GM18508 (cell line): Measurements from ENCODE around the gene TNS3.

ENCODE experiments used
- ATAC-seq: cut with Tn5 transposase; IDR thresholded peaks from one replicate; pipeline ENCODE4 v1.9.1; 2021; ENCODE audit warnings: moderate number of reproducible peaks; ENCODE audit not compliant: insufficient read depth, unreplicated experiment

TNS3 gene

DNA sequence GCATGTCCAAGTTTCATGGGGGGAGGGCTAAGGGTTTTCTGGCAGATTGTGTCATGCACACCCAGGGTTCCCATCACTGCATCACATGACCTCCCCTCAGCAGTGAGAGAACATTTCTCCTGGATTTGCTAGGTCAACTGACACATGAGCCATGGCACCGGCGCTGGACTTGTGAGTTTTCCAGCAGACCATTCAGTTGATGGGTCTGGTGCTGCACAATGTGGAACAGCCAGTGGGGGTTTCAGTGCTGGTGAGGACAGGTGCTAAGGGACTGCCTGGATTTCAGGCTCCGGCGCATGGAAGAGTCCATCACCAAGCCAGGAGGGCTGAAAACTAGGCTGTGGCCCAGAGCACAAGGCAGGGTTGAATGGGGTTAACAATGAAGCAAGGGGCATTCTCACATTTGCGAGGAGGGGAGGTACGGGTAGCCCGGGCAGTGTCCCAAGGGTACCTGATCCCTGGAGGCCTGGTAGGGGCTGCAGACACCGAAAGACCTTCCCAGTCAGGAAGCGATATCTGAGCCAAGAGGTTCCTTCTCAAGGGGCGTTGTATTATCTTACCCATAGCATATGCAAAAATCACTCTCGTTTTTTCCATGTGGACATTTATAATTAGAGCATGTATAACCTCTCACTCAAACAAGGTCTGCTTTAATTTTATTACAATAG is 203.0 kb downstream of the TNS3 start:
- no peak for ATAC-seq

DNA sequence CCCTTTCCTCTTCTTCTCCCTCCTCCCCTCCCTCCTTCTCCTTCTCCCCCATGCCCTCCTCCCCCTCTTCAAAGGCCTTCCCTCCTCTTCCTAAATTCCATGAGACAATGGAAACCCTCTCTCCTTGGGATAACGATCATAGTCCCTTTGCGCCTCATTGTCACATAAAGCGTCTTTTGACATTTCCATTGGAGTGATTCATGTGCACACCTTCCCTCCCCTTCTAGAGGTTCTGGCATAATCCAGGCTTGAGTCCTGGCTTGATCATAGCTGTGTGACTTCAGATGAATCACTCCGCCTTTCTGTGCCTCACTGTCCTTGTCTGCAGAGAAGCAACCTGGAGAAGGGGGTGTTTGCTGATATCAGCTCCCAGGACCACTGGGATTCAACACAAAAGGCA is 204.2 kb downstream of the TNS3 start:
- ATAC-seq, result no peak

DNA sequence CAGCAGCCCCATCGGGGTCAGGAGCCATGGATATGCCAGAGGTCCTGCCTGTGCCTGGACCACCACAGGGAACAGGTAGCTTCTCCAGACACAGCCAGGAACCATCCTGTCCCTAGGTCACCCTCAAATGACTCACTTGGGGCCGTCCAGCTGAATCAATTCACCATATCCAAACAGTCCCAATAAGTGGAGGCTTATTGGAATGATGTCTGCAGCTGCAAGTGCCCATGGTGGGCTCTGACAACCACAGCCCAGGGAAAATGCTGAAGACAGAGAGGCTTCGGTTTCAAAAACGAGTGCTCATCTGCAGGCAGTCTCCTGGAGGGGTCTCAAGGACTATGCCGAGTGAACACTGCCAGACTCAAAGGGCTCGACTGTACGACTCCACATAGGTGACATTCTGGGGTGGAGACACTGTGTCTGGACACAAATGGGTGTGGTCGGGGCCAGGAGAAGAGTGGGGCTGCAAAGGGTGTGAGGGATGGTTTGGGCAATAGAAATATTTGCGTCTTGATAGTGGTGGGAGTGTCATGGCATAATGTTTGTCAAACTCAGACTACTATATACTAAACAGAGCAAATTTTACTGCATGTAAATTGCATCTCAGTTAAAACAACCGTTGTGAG is 204.8 kb downstream of the TNS3 start:
- no peak for ATAC-seq

DNA sequence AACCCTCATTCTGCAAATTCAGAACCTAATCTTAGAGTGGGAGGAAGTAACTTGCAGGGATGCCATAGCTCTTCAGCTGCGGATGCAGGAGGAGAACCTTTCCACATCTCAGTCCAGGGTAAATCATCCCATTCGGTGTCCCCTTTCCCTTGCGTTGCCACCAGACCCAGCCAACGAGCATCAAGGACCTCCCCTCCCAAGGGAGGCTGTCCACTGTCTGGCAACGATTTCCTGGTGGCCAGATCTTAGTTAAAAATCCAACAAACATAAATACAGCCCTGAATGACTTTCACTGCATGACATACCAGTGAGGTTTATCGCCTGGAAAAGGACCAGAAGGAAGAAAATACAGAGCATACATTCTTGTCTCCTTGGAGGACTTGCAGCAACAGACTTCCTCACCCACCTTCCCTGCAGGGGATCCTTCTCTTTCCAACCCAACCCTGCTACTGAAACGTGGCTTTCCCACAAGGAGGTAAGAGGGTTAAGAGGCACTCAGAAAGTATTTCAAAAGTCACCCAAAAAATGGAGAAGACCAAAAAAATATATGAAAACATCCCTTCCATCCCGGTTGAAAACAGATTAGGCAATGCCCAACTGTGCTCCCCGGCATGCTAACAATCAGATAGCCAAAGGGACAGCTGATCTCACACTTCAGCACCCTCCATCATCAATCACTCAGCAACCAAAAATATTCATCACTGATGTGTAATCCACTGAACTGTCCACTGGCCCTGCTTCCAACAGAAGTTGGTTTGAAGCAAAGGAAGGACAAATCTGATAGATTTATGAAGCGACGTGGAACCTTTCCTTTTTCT is 206.6 kb downstream of the TNS3 start:
- ATAC-seq, result no peak

DNA sequence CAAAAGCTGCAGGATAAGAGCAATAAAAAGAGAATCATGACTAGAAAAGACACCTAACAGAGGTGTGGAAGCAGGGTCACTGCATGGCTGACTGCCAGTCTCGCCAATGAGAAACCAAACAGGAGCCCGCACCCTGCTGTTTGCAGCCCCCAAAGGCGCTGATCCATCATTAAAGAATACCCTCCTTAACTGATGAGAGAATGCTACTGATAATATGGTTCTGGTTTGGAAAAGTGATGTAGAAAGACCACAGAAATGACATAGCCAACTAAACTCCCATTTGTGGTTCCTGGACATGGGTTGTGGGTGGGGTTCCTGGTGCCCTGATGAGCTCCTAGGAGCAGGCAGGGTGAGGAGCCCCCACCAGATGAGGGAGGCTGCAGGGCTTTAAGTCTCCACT is 207.4 kb downstream of the TNS3 start:
- ATAC-seq, result no peak

DNA sequence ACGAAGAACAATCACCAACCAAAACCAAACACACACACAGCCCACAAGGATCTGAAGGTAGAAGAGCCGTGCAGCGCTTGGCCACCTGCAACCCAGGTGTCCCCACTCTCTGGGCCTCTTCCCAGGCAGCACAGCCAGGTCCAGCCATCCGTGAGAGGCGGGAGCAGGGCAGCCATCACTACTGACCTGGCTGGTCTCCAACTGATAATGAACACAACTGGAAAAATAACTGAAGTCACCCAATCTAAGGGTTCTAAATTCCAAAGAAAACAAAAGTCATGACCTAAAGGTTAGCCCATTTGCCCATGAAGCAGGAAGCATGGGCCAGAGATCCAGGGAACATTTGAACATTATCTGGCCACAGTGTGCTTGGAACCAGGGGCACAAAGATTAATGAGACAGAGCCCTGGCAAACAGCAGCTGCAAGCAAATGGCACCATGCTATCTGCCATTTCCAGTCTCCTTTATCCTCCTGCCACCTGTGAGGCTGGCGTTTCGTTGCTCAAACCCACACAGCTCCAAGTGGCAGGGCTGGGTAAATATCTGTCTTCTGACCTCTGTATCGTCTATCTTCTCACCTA is 207.9 kb downstream of the TNS3 start:
- no peak for ATAC-seq

DNA sequence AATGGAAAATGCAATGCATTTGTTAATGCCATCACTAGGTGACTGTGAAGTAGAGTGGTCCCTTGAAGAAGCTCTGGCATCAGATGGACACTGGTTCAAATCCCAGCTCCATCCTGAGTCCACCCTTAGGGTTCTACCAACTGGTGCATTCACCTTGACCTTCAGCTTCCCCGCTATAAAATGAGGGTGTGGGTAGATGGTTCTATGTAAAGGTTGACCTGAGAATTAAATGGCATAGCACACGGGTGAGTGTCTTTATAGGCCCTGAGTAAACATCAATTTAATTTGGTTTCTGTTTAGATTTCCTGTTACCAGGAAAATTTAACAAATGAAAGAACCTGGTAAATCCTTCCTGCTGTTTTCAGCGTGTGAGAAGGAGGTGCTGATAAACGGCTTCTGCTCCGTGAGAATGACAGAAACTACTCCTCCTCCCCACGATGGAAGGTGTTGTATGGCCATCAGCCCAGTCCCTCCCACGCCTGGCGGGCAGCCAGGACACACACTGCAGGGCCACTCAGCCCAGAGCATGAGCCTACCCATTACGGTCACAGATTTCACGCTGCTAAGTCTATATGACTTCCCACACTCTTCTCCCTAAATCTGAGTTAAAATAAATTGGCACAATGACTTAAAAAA is 210.1 kb downstream of the TNS3 start:
- ATAC-seq, result no peak

DNA sequence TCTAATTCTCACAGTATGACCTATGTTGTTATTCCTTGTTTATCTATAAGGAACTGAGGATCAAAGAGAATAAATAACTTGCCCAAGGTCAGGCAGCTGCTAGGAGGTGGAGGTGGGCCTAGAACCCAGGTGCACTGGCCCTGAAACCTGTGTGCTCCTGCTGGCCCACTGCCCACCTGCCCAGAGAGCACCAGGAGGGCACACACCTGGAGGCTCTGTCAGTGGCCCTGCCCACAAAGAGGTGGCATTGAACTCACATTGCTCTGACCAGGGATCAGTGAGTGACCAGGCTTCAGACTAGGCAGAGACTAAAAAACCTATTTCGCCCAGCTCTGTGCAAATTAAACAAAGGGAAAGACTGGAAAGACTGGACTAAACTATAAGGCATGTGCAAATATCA is 210.6 kb downstream of the TNS3 start:
- no peak for ATAC-seq

DNA sequence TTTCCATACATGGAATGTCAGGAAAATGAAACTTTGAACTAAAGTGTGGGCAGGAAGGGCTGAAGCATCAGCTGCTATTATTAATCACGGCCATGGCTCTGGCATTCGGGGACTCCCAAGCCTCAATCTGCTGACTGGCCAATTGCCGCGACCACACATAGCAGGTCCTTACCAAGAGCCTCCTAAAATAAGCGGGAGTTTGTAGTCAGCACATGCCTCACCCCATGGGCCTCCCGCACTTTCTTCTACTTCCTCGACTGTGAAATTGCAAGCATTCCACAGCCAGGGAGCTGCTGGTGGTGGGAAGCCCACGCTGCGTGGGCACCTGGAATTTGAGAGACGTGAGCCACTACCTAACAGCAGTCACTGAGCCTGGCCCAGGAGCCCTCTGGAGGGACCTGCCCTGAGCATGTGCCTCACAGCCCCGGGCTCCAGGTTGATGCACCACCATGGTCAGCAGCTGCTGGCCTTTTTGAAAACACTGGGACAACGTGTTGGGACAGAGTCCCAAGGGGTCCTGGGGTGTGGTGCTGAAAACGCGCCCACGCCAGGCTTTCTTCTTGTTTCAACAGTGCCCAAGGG is 211.4 kb downstream of the TNS3 start:
- no peak for ATAC-seq

DNA sequence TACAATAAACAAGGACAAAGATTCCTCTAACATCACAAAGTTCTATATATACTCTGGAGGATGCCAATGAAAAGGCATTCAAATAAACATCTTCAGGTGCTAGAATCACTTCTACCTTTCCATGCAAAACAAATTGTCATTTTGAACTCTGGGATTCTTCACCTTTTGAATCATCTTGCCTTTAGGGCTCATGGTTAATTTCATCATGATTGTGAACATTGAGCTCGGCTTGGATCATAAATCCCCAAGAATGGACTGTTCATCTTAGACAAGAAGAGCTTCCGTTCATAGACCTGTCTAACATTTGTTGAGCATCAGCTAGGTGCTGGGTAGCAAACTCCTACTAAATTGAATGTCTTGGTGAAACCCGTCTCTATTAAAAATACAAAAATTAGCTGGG is 212.2 kb downstream of the TNS3 start:
- ATAC-seq, result no peak

DNA sequence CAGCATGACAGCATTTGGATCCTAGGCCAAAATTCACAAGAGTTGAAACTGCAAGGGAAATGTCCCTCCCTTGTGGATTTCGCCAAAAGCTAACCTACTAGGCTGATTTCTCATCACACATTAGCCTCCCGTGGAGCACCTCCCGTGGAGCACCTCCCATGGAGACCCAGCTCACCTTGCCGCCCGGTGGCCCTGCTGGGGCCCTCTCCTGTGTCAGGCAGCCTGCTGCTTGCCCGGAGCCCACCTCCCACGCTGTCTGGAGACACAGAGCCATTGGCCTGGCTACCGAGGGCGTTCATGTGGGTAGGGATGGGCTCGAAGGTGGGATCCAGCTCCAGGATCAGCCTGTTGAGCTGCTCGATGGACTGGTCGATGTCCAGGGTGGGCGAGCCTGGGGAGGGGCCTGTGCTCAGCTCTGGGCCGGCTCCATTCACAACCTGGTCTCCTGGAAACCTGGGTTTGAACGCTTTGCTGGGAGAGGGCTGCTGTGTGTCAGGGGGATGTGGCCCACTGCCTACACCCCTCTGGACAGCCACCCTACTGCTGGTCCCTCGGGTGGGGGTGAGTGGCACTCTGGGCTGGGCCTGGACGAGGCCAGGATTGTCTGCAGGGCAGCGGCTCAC is 213.6 kb downstream of the TNS3 start:
- ATAC-seq, result no peak

DNA sequence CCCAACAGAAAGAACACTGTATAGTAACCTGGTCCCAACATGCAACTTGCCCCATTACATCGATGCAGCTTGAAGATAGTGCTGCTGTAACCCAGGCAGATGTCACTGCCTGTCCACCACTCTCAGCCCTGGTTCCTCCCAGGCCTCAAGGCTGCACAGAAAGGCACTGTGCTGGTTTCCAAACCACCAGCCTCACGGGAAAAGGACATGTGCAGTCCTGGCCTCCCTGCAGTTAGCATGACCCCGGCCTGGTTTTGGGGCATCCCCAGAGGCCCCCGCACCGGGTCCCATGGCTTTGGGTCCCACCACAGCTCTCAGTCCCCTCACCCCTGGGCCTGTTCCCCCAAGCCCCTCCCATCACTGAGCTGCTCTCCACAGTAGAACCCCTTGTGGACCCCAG is 214.5 kb downstream of the TNS3 start:
- no peak for ATAC-seq

DNA sequence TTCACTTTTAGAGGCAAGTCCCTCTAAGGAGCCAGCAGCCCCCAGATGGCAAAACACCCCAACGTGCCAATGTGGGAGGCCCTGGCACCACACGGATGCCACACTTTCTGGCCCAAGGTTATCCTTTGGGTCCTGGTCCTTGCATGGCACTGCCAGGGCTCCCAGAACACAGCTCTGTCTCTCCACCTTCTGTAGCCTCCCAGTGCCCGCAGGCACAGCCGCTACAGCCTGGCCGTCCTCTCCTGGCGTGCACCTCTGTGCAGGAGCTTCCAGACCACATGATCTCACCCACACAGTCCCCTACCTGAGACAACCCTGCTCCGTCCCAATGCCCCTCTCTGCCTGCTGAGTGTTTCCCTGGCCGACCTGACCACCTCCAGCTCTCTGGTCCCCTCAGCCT is 215.0 kb downstream of the TNS3 start:
- no peak for ATAC-seq

DNA sequence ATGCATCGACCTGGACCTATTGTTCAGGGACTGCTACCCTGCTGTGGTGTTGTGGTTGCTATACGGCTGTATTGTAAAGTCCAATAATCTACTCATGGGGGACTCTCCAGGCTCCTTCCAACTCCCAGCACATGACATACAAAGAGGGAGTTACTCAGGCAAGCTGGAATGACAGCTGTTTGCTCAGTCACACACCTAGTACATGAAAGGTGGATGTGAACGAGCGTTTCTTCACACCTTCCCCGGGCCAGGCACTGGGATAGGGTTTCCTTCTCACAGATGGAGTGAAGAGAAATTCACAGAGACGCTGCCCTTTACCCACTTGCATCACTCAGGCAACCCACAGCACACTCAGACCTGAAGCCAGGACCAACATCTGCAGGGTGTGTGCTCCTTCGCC is 215.7 kb downstream of the TNS3 start:
- ATAC-seq, result no peak

DNA sequence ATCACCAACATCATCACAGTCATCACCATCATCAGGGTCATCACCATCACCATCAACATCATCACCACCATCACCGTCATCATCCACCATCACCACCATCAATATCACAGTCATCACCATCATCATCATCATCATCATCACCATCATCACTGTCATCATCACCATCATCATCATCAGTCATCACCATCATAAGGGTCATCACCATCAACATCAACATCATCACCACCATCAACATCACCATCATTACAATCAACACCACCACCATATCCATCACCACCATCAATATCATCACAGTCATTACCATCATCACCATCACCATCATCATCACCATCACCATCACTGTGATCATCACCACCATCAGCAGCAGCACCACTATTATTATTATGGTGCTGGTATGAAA is 218.9 kb downstream of the TNS3 start:
- no peak for ATAC-seq

DNA sequence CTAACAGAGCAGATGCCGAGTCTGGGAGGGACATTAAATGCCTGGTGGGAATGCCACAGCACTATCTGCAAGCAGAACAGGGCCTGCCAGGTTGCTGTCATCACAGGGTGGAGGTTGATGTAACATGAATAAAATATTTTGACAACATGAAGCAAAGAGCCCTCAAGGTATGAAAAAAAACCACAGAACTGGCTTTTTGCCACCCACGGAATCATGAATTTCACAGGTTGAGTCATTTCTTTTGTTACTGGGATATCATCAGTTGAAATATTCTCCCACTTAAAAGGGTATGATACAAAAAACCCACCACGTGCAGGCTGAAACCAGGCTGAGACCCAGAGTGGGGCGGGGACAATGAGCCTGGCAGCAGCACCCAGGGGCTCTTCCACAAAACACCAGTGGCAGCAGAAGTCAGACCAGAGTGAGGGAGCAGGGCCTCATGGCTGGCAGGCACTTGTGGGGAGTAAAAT is 220.1 kb downstream of the TNS3 start:
- ATAC-seq, result no peak

DNA sequence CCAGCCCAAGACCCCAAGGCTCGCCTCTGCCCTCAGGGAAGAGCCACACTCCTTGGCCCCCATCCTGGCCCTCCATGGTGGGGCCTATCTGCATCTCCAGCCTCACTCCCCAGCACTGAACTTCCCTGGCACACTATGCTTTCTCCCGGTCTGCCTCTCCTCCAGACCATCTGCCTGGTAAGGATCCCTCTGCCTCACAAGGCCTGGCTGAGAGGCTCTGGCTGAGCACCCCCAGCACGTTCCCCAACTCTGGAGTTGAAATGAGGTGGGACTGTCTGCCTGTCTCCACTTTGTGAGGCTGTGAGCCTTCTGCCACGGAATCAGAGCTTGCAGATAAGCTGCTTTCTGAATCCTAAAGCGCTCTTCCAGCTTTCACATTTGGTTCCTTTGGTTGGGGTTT is 220.7 kb downstream of the TNS3 start:
- no peak for ATAC-seq

DNA sequence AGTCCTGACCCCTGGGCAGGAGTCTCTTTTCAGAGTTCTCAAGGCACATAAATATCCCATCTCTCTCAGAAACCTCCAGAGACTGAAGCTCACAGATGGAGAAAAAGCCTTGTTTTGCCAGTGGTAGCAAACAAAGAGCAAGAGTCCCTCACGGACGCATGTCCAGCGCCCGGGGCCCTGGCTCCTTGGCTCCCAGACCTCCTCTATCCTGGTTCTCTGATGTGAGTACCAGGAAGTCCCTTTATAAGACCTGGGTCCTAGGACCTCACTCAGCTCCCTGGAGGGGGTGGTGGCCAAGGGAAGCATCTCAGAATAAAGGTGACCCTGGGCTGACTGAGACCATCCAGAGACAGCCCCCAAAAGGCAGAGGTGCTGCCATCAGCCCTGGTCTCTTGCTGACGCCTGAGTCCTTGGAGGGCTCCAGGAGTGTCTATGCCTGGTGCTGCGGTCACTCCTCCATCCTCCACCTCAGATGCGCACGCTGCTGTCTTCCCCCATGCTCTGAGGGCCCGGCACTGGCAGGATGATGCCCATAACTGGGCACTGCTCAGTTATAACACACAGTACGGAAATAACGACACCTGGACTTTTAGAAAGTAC is 221.5 kb downstream of the TNS3 start:
- ATAC-seq, result no peak

DNA sequence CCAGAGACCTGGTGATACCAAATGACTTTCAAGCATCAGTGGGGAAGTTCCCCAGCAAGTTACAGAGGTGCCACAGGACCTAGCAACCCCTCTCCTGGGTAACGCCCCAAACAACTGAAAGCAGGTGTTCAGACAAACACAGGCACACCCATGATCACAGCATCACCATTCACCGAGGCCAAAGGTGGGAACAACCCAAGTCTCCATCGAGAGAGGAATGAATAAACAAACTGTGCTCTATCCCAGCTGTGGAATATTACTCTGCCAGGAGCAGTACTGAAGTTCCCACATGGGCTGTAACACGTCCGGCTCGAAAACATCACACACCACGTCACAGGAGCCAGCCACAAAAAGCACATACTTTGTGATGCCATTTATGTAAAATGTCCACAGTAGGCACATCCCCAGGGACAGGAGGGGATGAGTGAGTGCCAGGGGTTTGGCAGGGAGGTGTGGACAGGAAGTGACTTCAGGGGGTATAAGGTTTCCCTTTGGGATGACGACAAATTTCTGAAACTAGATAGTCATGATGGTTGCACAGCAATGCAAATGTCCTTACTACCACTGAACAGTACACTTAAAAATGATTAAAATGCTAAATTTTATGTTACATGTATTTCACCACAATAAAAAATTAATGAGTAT is 222.8 kb downstream of the TNS3 start:
- no peak for ATAC-seq
